Left lung (tissue), 14 donors: ENCODE data around the gene L1CAM. TPM values are rescaled to one million over a fixed set of nuclear protein-coding genes. Genes with fewer than 3 reads are reported as not detected.

Source experiments
- ATAC-seq: fragments of 200-7000 bp; cut with Tn5 transposase; one replicate; pipeline ENCODE4 v1.9.1; 2020; ENCODE audit warnings: moderate library complexity
- DNase-seq, 4 donors: peaks; one replicate each; pipeline ENCODE4 v3.0.0-alpha.2; 2013 to 2020
- H3K27ac ChIP-seq, 2 donors: fragments of 200-600 bp; sonication (generic) in 1 of 2; one replicate each; pipeline versions ENCODE4 v1.5.0 to v1.8.0; 2020 to 2021
- H3K27me3 ChIP-seq, 2 donors: fragments of 200-600 bp; sonication (generic) in 1 of 2; one replicate each; pipeline versions ENCODE4 v1.5.0 to v1.8.0; 2020 to 2021
- H3K36me3 ChIP-seq, 2 donors: fragments of 200-600 bp; sonication (generic) in 1 of 2; one replicate each; pipeline versions ENCODE4 v1.5.0 to v1.8.0; 2020 to 2021
- H3K4me1 ChIP-seq, 2 donors: fragments of 200-600 bp; one replicate each; pipeline ENCODE4 v1.8.0; 2021
- H3K4me3 ChIP-seq, 2 donors: fragments of 200-600 bp; sonication (generic) in 1 of 2; one replicate each; pipeline versions ENCODE4 v1.5.0 to v1.8.0; 2020 to 2021; ENCODE audit warnings: mild to moderate bottlenecking in 1 of 2
- H3K9me3 ChIP-seq, 2 donors: fragments of 200-600 bp; sonication (generic) in 1 of 2; one replicate each; pipeline versions ENCODE4 v1.5.0 to v1.8.0; 2020 to 2021
- intact Hi-C, 2 donors: fragments of 100-400 bp; cut with DNase I; formaldehyde crosslinking; loops; one replicate each; pipeline versions ENCODE4 v1.11.2 to v1.14.2; 2022
- long read RNA-seq, 12 donors: library from polyadenylated mRNA in 2 of 12; unstranded in 2 of 12; transcript quantifications; one replicate each; pipeline ENCODE4 v2.0.0 and lab custom pipeline, GENCODE V29; 2019 to 2026
- polyA plus RNA-seq, 6 donors: library from polyadenylated mRNA; unstranded; fragments of 120-200 nt; gene quantifications; one replicate each; pipeline ENCODE4 v1.2.1, GENCODE V29; 2013; ENCODE audit not compliant: insufficient read length in 6 of 6
- total RNA-seq, 2 donors: library from RNA; stranded (reverse); fragmentation: NEBNext Ultra II Directional; extraction: Animal tissue kit (Norgen Biotek cat#: 25700); gene quantifications; one replicate each; pipeline ENCODE4 v1.2.1, GENCODE V29; 2021
- TF ChIP-seq, protein P1 (sequence below), 2 donors: fragments of 200-600 bp; sonication (generic) in 1 of 2; IDR thresholded peaks; one replicate each; pipeline versions ENCODE4 v1.5.0 to v1.8.0; 2021; ENCODE audit warnings: antibody characterized with exemption in 2 of 2
- donor health status: DM: no; HTN: yes; CAD: no.
- donor health status: DM: no; HTN: no; CAD: no.

The L1CAM gene, protein sequence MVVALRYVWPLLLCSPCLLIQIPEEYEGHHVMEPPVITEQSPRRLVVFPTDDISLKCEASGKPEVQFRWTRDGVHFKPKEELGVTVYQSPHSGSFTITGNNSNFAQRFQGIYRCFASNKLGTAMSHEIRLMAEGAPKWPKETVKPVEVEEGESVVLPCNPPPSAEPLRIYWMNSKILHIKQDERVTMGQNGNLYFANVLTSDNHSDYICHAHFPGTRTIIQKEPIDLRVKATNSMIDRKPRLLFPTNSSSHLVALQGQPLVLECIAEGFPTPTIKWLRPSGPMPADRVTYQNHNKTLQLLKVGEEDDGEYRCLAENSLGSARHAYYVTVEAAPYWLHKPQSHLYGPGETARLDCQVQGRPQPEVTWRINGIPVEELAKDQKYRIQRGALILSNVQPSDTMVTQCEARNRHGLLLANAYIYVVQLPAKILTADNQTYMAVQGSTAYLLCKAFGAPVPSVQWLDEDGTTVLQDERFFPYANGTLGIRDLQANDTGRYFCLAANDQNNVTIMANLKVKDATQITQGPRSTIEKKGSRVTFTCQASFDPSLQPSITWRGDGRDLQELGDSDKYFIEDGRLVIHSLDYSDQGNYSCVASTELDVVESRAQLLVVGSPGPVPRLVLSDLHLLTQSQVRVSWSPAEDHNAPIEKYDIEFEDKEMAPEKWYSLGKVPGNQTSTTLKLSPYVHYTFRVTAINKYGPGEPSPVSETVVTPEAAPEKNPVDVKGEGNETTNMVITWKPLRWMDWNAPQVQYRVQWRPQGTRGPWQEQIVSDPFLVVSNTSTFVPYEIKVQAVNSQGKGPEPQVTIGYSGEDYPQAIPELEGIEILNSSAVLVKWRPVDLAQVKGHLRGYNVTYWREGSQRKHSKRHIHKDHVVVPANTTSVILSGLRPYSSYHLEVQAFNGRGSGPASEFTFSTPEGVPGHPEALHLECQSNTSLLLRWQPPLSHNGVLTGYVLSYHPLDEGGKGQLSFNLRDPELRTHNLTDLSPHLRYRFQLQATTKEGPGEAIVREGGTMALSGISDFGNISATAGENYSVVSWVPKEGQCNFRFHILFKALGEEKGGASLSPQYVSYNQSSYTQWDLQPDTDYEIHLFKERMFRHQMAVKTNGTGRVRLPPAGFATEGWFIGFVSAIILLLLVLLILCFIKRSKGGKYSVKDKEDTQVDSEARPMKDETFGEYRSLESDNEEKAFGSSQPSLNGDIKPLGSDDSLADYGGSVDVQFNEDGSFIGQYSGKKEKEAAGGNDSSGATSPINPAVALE
- total RNA-seq (under 1 TPM; 0.55 to 0.86 TPM), polyA plus RNA-seq (under 1 TPM; 0.27 to 0.65 (median 0.49) TPM)
- long read RNA-seq, donor 1: 0 reads
- long read RNA-seq, donor 2: 0 reads
- long read RNA-seq, donor 3: 0 reads
- long read RNA-seq, donor 4: 0 reads
- long read RNA-seq, donor 5: 0 reads
- long read RNA-seq, donor 6: 0 reads
- long read RNA-seq, donor 7: 0 reads
- long read RNA-seq, donor 8, full-length matches to known transcripts: 1 of 1 reads
- long read RNA-seq, donor 8, partial matches to known transcripts: 0 of 1 reads
- long read RNA-seq, donor 8, other reads (novel, unspliced or antisense): 0 of 1 reads
- long read RNA-seq, donor 9: 0 reads
- long read RNA-seq, donor 10: 0 reads
- long read RNA-seq, donor 11, partial matches to known transcripts: 5 of 12 reads
- long read RNA-seq, donor 11, other reads (novel, unspliced or antisense): 5 of 12 reads
- long read RNA-seq, donor 12, full-length matches to known transcripts: 1 of 1 reads
- long read RNA-seq, donor 12, partial matches to known transcripts: 0 of 1 reads
- long read RNA-seq, donor 12, other reads (novel, unspliced or antisense): 0 of 1 reads

GRCh38 chrX:153885968-153886903, at the start of gene L1CAM:
TSS of gene L1CAM (minus strand) at chrX:153886173. CDS start at chrX:153875836, 10,337 bp downstream.
- DNase-seq (no peak), ATAC-seq (peak; percentile 34)
- Histone ChIP-seq H3K36me3 (no peaks in the 10 kb centered on the region), H3K9me3 (no peaks in the 10 kb centered on the region), H3K27me3 (peaks cover 68% of the 10 kb centered on the region in 2 donors), H3K4me3 (no peak within 1 kb of the TSS), H3K4me1 (peaks cover 0 to 3% of the 10 kb centered on the region in 2 donors), H3K27ac (no peak within 1 kb of the TSS)
- TF ChIP-seq, protein P1, sequence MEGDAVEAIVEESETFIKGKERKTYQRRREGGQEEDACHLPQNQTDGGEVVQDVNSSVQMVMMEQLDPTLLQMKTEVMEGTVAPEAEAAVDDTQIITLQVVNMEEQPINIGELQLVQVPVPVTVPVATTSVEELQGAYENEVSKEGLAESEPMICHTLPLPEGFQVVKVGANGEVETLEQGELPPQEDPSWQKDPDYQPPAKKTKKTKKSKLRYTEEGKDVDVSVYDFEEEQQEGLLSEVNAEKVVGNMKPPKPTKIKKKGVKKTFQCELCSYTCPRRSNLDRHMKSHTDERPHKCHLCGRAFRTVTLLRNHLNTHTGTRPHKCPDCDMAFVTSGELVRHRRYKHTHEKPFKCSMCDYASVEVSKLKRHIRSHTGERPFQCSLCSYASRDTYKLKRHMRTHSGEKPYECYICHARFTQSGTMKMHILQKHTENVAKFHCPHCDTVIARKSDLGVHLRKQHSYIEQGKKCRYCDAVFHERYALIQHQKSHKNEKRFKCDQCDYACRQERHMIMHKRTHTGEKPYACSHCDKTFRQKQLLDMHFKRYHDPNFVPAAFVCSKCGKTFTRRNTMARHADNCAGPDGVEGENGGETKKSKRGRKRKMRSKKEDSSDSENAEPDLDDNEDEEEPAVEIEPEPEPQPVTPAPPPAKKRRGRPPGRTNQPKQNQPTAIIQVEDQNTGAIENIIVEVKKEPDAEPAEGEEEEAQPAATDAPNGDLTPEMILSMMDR (IDR thresholded peaks at IDR 0.05): no peak
- intact Hi-C loops: no loop called here

DNA sequence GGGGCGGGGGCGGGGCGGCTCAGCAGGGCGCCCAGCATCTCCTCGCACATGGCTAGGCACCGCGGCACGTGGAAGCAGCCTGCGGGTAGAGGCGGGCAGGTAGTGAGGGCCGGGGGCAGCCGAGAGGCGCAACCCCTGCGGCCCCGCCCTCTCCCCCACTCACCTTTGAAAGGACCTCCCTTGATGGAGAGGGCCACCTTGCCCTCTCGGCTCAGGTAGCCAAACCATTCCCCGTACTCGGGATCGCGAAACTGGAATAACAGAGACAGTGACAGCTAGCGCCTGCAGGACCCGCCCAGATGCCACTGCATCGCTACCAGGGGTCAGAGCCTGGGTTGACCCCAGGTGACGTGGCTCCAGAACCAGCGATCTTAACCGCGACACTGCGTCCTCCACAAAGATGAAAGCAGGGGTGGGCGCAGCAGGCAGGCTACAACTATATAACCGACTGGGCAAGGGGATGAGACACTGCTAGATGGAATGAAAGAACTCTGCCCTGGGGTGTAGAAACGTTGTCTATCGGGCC, 49.4 kb upstream of the L1CAM start:
- Histone ChIP-seq H3K27me3 (no peaks in the 10 kb centered on the region), H3K27ac (peak overlapping the region in 1 of 2 donors; percentile 18), H3K36me3 (peaks cover 0 to 35% of the 10 kb centered on the region in 2 donors), H3K4me3 (peak overlapping the region; percentile 32 to 65), H3K4me1 (peaks cover 11 to 23% of the 10 kb centered on the region in 2 donors), H3K9me3 (no peaks in the 10 kb centered on the region)
- TF ChIP-seq, protein P1 (IDR thresholded peaks at IDR 0.05): no peak
- no peak for DNase-seq
- peak; percentile 4 for ATAC-seq
- intact Hi-C loops: no loop called here

DNA sequence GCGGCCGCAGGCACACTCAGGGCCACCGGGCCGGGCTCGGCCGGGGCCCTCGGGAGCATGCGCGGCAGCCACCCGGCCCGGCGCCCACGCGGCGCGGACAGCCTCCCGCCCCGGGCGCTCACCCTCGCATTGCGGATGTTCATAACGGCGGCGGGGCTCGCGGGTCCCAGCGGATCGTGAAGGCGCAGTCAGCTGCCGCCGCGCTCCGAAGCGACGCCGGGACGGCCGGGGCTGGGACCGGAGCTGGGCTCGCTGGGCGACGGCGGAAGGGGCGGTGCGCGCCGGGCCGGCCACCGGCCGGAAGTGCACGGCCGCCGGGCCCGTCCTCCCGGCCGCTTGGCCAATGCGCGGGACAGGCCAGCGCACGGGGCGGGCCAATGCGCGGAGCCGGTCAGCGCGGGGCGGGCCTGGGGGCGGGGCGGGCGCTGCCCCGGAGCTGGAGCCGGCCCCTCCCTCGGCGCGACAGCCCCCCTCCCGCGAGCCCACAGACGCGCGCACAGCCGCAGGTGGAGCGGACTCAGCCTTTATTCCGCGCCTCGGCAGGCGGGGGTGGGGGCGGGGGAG, 48.9 kb upstream of the L1CAM start, which contains the start of gene NAA10:
Gene NAA10, minus strand, starts transcription at position 276 of the 564 bp plus-strand sequence. Its CDS starts 133 bp downstream, at position 143.
- ATAC-seq (peak; percentile 97), DNase-seq (peak; percentile 61 to 89 (median 72))
- no peaks in the 10 kb centered on the region for H3K27me3 ChIP-seq
- peak within 1 kb of the TSS in 1 of 2 donors; percentile 67 for H3K27ac ChIP-seq
- H3K9me3 ChIP-seq: no peaks in the 10 kb centered on the region
- intact Hi-C loops: no loop called here
- peaks cover 0 to 36% of the 10 kb centered on the region in 2 donors for H3K36me3 ChIP-seq
- peak within 1 kb of the TSS; percentile 53 to 65 for H3K4me3 ChIP-seq
- peaks cover 11 to 23% of the 10 kb centered on the region in 2 donors for H3K4me1 ChIP-seq
- TF ChIP-seq, protein P1 (IDR thresholded peaks at IDR 0.05): no peak
